Activated T-cell treated with anti-CD3 and anti-CD28 coated beads, Interleukin-2, amount 50 U/mL, for 72 hours (primary cell): ENCODE measurements around the gene PTPRT. TPM values are rescaled to one million over a fixed set of nuclear protein-coding genes. Genes with fewer than 3 reads are reported as not detected.

Experiments used
- ATAC-seq, 2 donors: fragments of 150-1000 bp; cut with Tn5 transposase; replicated peaks in 1 of 2; 2 replicates each; pipeline ENCODE4 v1.10.0; 2021; ENCODE audit warnings: moderate library complexity in 2 of 2, mild to moderate bottlenecking in 1 of 2
- DNase-seq, 2 donors: peaks; one replicate each; pipeline ENCODE4 v3.0.0; 2021 to 2022; ENCODE audit warnings: mixed read lengths in 1 of 2
- H3K27ac Mint-ChIP-seq: one replicate; pipeline ENCODE4 v1.8.0; 2022; ENCODE audit warnings: mild to moderate bottlenecking, moderate library complexity, mixed read lengths
- H3K27me3 Mint-ChIP-seq: one replicate; pipeline ENCODE4 v1.8.0; 2022; ENCODE audit warnings: low read depth, mixed read lengths
- H3K36me3 Mint-ChIP-seq, 2 donors: one replicate each; pipeline ENCODE4 v1.8.0; 2022; ENCODE audit warnings: mixed read lengths in 2 of 2, mild to moderate bottlenecking in 1 of 2; ENCODE audit not compliant: insufficient read depth in 2 of 2
- H3K4me1 Mint-ChIP-seq: one replicate; pipeline ENCODE4 v1.8.0; 2022; ENCODE audit warnings: low read depth, mixed read lengths
- H3K4me3 Mint-ChIP-seq, 2 donors: one replicate each; pipeline ENCODE4 v1.8.0; 2022; ENCODE audit warnings: mild to moderate bottlenecking in 2 of 2, mixed read lengths in 2 of 2, moderate library complexity in 2 of 2
- H3K9me3 Mint-ChIP-seq, 2 donors: one replicate each; pipeline ENCODE4 v1.8.0; 2022; ENCODE audit warnings: mixed read lengths in 2 of 2
- total RNA-seq, 2 donors: library from RNA; stranded (reverse); gene quantifications; one replicate each; pipeline ENCODE4 v1.2.3, GENCODE V29; 2022

The PTPRT gene
- total RNA-seq, 2 donors from 2014 or later, result not detected

GRCh38 chr20:42959996-42960395, 229.7 kb downstream of the PTPRT start:
- Mint-ChIP-seq H3K9me3 (no peaks in the 10 kb centered on the region), H3K4me3 (no peak overlapping the region), H3K4me1 (no peaks in the 10 kb centered on the region), H3K27me3 (no peaks in the 10 kb centered on the region), H3K36me3 (no peaks in the 10 kb centered on the region), H3K27ac (no peak overlapping the region)
- ATAC-seq (no peak), DNase-seq (no peak)

- no peak overlapping the region for H3K4me3 Mint-ChIP-seq
- no peaks in the 10 kb centered on the region for H3K4me1 Mint-ChIP-seq
- H3K27ac Mint-ChIP-seq, result no peak overlapping the region
- ATAC-seq (no peak), DNase-seq (no peak)
- H3K27me3 Mint-ChIP-seq, result no peaks in the 10 kb centered on the region
- no peaks in the 10 kb centered on the region for H3K36me3 Mint-ChIP-seq
- no peaks in the 10 kb centered on the region for H3K9me3 Mint-ChIP-seq
Measured at GRCh38 chr20:42958367-42959069, 231.2 kb downstream of the PTPRT start.

GRCh38 chr20:42957704-42958095, 232.0 kb downstream of the PTPRT start:
- Mint-ChIP-seq H3K4me3 (no peak overlapping the region), H3K4me1 (no peaks in the 10 kb centered on the region), H3K36me3 (no peaks in the 10 kb centered on the region), H3K9me3 (no peaks in the 10 kb centered on the region), H3K27me3 (no peaks in the 10 kb centered on the region), H3K27ac (no peak overlapping the region)
- ATAC-seq (no peak), DNase-seq (no peak)

- Mint-ChIP-seq H3K4me3 (no peak overlapping the region), H3K36me3 (no peaks in the 10 kb centered on the region), H3K27ac (no peak overlapping the region), H3K4me1 (no peaks in the 10 kb centered on the region), H3K27me3 (no peaks in the 10 kb centered on the region), H3K9me3 (no peaks in the 10 kb centered on the region)
- no peak for ATAC-seq
- DNase-seq, result no peak
Measured at GRCh38 chr20:42957018-42957703, 232.5 kb downstream of the PTPRT start.

- Mint-ChIP-seq H3K27ac (no peak overlapping the region), H3K27me3 (no peaks in the 10 kb centered on the region), H3K36me3 (no peaks in the 10 kb centered on the region), H3K9me3 (peaks cover 4% of the 10 kb centered on the region in 2 donors), H3K4me3 (no peak overlapping the region), H3K4me1 (no peaks in the 10 kb centered on the region)
- ATAC-seq (no peak), DNase-seq (no peak)
Measured at GRCh38 chr20:42955713-42956112, 234.0 kb downstream of the PTPRT start.

GRCh38 chr20:42954951-42955350, 234.8 kb downstream of the PTPRT start:
- H3K27me3 Mint-ChIP-seq, result no peaks in the 10 kb centered on the region
- no peak for ATAC-seq
- H3K27ac Mint-ChIP-seq, result no peak overlapping the region
- peaks cover 4 to 6% of the 10 kb centered on the region in 2 donors for H3K9me3 Mint-ChIP-seq
- no peak for DNase-seq
- H3K4me3 Mint-ChIP-seq, result no peak overlapping the region
- no peaks in the 10 kb centered on the region for H3K4me1 Mint-ChIP-seq
- no peaks in the 10 kb centered on the region for H3K36me3 Mint-ChIP-seq

- H3K27me3 Mint-ChIP-seq, result no peaks in the 10 kb centered on the region
Measured at GRCh38 chr20:42949950-42950349, 239.8 kb downstream of the PTPRT start.

GRCh38 chr20:42945234-42945994, 244.3 kb downstream of the PTPRT start:
- ATAC-seq (no peak), DNase-seq (no peak)
- H3K36me3 Mint-ChIP-seq, result peaks cover 0 to 3% of the 10 kb centered on the region in 2 donors
- H3K4me1 Mint-ChIP-seq, result no peaks in the 10 kb centered on the region
- H3K9me3 Mint-ChIP-seq, result peaks cover 7 to 9% of the 10 kb centered on the region in 2 donors
- no peak overlapping the region for H3K4me3 Mint-ChIP-seq
- H3K27ac Mint-ChIP-seq, result no peak overlapping the region
- no peaks in the 10 kb centered on the region for H3K27me3 Mint-ChIP-seq

More at GRCh38 chr20:42949950-42950349, 239.8 kb downstream of the PTPRT start:
- Mint-ChIP-seq H3K4me1 (no peaks in the 10 kb centered on the region), H3K36me3 (peaks cover 0 to 3% of the 10 kb centered on the region in 2 donors), H3K4me3 (no peak overlapping the region), H3K27ac (no peak overlapping the region), H3K9me3 (peaks cover 11 to 13% of the 10 kb centered on the region in 2 donors)
- ATAC-seq (no peak), DNase-seq (no peak)

- H3K27me3 Mint-ChIP-seq, result no peaks in the 10 kb centered on the region
- ATAC-seq (no peak), DNase-seq (no peak)
- no peaks in the 10 kb centered on the region for H3K9me3 Mint-ChIP-seq
- no peak overlapping the region for H3K4me3 Mint-ChIP-seq
- H3K36me3 Mint-ChIP-seq, result no peaks in the 10 kb centered on the region
- H3K27ac Mint-ChIP-seq, result no peak overlapping the region
- H3K4me1 Mint-ChIP-seq, result no peaks in the 10 kb centered on the region
Measured at GRCh38 chr20:42941629-42942028, 248.1 kb downstream of the PTPRT start.

- no peaks in the 10 kb centered on the region for H3K36me3 Mint-ChIP-seq
- H3K9me3 Mint-ChIP-seq, result no peaks in the 10 kb centered on the region
- H3K27ac Mint-ChIP-seq, result no peak overlapping the region
- no peak for DNase-seq
- ATAC-seq, result no peak
- H3K4me1 Mint-ChIP-seq, result no peaks in the 10 kb centered on the region
- H3K27me3 Mint-ChIP-seq, result no peaks in the 10 kb centered on the region
- no peak overlapping the region for H3K4me3 Mint-ChIP-seq
Measured at GRCh38 chr20:42938441-42939205, 251.1 kb downstream of the PTPRT start.

GRCh38 chr20:42936482-42936881, 253.2 kb downstream of the PTPRT start:
- Mint-ChIP-seq H3K4me1 (no peaks in the 10 kb centered on the region), H3K4me3 (no peak overlapping the region), H3K27ac (no peak overlapping the region), H3K9me3 (peaks cover 0 to 5% of the 10 kb centered on the region in 2 donors), H3K36me3 (no peaks in the 10 kb centered on the region), H3K27me3 (no peaks in the 10 kb centered on the region)
- DNase-seq (no peak), ATAC-seq (no peak)

- ATAC-seq, result no peak
- H3K4me1 Mint-ChIP-seq, result no peaks in the 10 kb centered on the region
- no peaks in the 10 kb centered on the region for H3K36me3 Mint-ChIP-seq
- no peak for DNase-seq
- no peak overlapping the region for H3K4me3 Mint-ChIP-seq
- H3K27ac Mint-ChIP-seq, result no peak overlapping the region
- H3K27me3 Mint-ChIP-seq, result no peaks in the 10 kb centered on the region
- no peaks in the 10 kb centered on the region for H3K9me3 Mint-ChIP-seq
Measured at GRCh38 chr20:42924215-42924614, 265.5 kb downstream of the PTPRT start.
